ENCODE data around the gene PDE11A. TPM values are rescaled to one million over a fixed set of nuclear protein-coding genes. Genes with fewer than 3 reads are reported as not detected.

The PDE11A gene
- total RNA-seq, 4 donors from 2014 or later, result under 0.01 to 0.58 (median under 0.01) TPM; not detected in 1

DNA sequence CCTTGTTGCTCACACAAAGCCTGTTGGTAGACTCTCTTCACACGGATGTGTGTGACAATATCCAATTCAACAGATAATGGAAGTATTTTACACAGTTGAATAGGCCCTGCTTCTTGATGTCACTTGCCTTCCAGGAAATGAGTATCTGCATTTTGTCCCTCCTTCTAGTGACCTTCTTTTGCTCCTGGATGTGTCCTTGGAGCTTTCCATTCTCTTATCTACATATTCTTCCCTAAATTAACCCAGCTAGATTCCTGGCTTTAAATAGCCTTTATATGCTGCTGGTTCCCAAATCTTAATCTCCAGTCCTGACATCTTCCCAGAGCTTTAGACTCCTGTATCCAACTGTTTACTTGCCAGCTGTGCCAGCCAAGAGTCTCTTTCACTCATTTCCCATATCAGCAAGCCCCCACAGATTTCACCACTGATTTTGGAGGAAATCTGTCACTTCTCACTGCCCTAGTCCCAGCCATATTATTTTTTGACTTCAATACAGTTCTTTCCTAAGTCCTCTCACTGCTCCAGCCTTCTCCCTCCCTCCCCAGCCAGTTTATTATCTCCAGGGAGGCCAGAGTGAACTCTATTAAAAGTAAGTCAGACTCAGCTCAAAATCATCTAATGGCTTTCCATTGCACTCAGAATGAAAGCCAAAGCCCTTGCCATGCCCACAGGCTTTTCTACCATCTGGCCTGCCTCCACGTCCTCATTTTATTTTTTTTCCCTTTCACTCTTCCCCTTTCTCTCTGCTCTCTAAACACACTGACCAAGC is 170.0 kb downstream of the PDE11A start:
- intact Hi-C loops (cut with DNase I), result no loop called here
- TF ChIP-seq EP300 (IDR thresholded peaks at IDR 0.05), result no peak
- no peak overlapping the region for H3K4me3 ChIP-seq
- no peaks in the 10 kb centered on the region for H3K27me3 ChIP-seq
- H3K9me3 ChIP-seq, result peaks cover 0 to 4% (median 0%) of the 10 kb centered on the region in 4 donors
- H3K27ac ChIP-seq (replicated peaks in 1 of 4), result no peak overlapping the region
- peaks cover 0 to 7% (median 0%) of the 10 kb centered on the region in 4 donors for H3K4me1 ChIP-seq
- WGBS, result 47% methylated on average over 2 of the region's 2 CpGs
- no peaks in the 10 kb centered on the region for H3K36me3 ChIP-seq
- no peak for DNase-seq (ENCODE audit: extremely low spot score)

DNA sequence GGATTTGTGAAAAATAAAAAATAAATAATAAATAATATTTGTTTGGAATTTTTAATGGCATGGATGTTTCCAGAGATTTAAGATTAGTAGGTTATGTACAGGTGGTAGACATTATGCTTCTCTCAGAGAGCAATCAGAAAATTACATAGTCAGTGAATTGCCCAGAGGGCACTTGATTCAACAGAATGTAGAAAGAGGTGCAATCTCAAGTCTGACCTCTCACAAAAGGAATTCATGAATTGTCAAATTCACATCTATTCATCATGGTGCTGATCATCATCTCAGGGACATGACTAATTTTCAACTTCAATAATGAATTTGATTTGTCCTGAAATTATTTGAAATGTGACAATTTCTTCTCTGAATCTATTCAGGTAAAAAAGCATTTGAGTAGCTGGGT is 172.5 kb downstream of the PDE11A start:
- intact Hi-C loops (cut with DNase I), result no loop called here
- Histone ChIP-seq H3K4me3 (no peak overlapping the region), H3K4me1 (peaks cover 0 to 7% (median 0%) of the 10 kb centered on the region in 4 donors), H3K27me3 (no peaks in the 10 kb centered on the region), H3K36me3 (no peaks in the 10 kb centered on the region), H3K27ac (replicated peaks in 1 of 4) (no peak overlapping the region), H3K9me3 (peaks cover 0 to 4% (median 0%) of the 10 kb centered on the region in 4 donors)
- no peak for DNase-seq (ENCODE audit: extremely low spot score)
- TF ChIP-seq EP300 (IDR thresholded peaks at IDR 0.05), result no peak
- TF ChIP-seq POLR2A (IDR thresholded peaks at IDR 0.05; ENCODE audit: low read depth), result no peak
- TF ChIP-seq, protein P1, sequence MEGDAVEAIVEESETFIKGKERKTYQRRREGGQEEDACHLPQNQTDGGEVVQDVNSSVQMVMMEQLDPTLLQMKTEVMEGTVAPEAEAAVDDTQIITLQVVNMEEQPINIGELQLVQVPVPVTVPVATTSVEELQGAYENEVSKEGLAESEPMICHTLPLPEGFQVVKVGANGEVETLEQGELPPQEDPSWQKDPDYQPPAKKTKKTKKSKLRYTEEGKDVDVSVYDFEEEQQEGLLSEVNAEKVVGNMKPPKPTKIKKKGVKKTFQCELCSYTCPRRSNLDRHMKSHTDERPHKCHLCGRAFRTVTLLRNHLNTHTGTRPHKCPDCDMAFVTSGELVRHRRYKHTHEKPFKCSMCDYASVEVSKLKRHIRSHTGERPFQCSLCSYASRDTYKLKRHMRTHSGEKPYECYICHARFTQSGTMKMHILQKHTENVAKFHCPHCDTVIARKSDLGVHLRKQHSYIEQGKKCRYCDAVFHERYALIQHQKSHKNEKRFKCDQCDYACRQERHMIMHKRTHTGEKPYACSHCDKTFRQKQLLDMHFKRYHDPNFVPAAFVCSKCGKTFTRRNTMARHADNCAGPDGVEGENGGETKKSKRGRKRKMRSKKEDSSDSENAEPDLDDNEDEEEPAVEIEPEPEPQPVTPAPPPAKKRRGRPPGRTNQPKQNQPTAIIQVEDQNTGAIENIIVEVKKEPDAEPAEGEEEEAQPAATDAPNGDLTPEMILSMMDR (IDR thresholded peaks at IDR 0.05), result no peak
- no peak for TF ChIP-seq POLR2AphosphoS5 (IDR thresholded peaks at IDR 0.05)

DNA sequence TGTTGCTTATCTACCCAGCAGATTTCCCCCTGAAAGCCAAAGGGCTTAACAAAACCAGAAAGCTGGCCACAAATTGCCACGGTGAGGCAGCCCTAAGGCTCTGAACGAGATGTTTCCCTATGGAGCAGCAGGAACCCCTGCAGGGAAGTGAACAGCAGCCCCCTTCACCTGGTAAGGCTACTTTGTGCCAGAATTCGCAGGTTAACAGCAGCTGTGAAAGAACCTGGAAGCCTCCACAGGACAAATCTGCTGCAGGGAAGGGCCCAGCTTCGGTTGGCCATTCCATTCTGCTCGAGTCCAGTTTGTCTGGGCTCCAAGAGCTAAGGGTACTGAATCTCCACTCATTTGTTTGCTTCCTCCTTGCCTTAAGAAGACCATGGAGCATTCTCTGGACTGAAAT is 175.3 kb downstream of the PDE11A start:
- WGBS, result 71% methylated on average over 5 of the region's 5 CpGs
- Histone ChIP-seq H3K9me3 (peaks cover 0 to 4% (median 0%) of the 10 kb centered on the region in 4 donors), H3K4me1 (no peaks in the 10 kb centered on the region), H3K4me3 (no peak overlapping the region), H3K27me3 (peaks cover 0 to 8% (median 0%) of the 10 kb centered on the region in 4 donors), H3K27ac (replicated peaks in 1 of 4) (no peak overlapping the region), H3K36me3 (no peaks in the 10 kb centered on the region)
- DNase-seq (ENCODE audit: extremely low spot score), result no peak
- no peak for TF ChIP-seq POLR2A (IDR thresholded peaks at IDR 0.05; ENCODE audit: low read depth)
- no peak for TF ChIP-seq POLR2AphosphoS5 (IDR thresholded peaks at IDR 0.05)
- TF ChIP-seq EP300 (IDR thresholded peaks at IDR 0.05), result no peak
- TF ChIP-seq, protein P1 (IDR thresholded peaks at IDR 0.05), result no peak
- intact Hi-C loops (cut with DNase I), result no loop called here

DNA sequence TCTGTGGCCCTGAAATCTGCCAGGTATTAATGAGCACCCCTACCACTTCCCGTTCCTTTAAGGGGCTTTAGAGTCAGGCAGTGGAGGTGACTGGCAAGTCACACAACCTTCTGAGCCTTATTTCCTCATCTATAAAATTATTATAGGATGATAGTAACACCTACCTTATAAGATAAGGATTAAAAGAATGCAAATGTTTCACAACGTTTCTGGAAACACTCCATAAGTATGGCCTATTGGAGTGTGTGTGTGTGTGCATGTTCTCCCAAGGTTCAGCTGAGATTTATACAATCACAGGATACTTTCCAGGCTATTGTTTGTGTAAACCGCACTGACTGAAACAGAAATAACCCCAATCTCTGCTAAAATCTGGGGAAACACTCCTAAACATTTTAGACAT is 176.0 kb downstream of the PDE11A start:
- 63% methylated on average over 3 of the region's 3 CpGs for WGBS
- Histone ChIP-seq H3K4me1 (no peaks in the 10 kb centered on the region), H3K27ac (replicated peaks in 1 of 4) (no peak overlapping the region), H3K4me3 (no peak overlapping the region), H3K9me3 (peaks cover 0 to 4% (median 0%) of the 10 kb centered on the region in 4 donors), H3K27me3 (peaks cover 0 to 8% (median 0%) of the 10 kb centered on the region in 4 donors), H3K36me3 (no peaks in the 10 kb centered on the region)
- intact Hi-C loops (cut with DNase I), result no loop called here
- TF ChIP-seq POLR2AphosphoS5 (IDR thresholded peaks at IDR 0.05) (no peak), EP300 (IDR thresholded peaks at IDR 0.05) (no peak), POLR2A (IDR thresholded peaks at IDR 0.05; ENCODE audit: low read depth) (no peak)
- TF ChIP-seq, protein P1 (IDR thresholded peaks at IDR 0.05), result no peak
- DNase-seq (ENCODE audit: extremely low spot score), result no peak

DNA sequence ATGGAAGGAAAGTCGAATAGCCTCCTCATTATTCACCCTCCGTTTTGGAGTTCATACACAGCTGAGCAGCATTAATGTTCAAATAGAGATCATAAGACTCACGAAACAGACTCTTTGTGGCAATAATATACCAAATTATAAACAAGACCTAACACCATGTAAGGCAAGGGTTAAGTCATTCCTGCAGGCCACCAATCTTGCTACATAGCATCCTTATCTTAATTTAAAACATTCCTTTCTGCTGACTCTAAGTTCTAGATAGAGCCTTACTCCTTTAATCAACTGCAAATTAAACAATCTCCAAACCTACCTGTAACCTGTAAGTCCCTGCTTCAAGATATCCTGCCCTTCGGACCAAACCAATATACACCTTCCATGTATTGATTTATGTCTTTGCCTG is 178.0 kb downstream of the PDE11A start:
- no peak for TF ChIP-seq EP300 (IDR thresholded peaks at IDR 0.05)
- TF ChIP-seq, protein P1 (IDR thresholded peaks at IDR 0.05), result no peak
- WGBS, result 60% methylated on average over 4 of the region's 4 CpGs
- no peaks in the 10 kb centered on the region for H3K9me3 ChIP-seq
- H3K4me1 ChIP-seq, result no peaks in the 10 kb centered on the region
- H3K27ac ChIP-seq (replicated peaks in 1 of 4), result no peak overlapping the region
- H3K36me3 ChIP-seq, result no peaks in the 10 kb centered on the region
- H3K27me3 ChIP-seq, result peaks cover 0 to 8% (median 0%) of the 10 kb centered on the region in 4 donors
- H3K4me3 ChIP-seq, result no peak overlapping the region
- no peak for DNase-seq (ENCODE audit: extremely low spot score)
- intact Hi-C loops (cut with DNase I), result no loop called here
